Activated CD8-positive, alpha-beta T cell treated with anti-CD3 and anti-CD28 coated beads, Interleukin-2, amount 10 ng/mL, durations not matched to agents 7 days and 5 days (primary cell): ENCODE data around the gene SYNPR. TPM values are rescaled to one million over a fixed set of nuclear protein-coding genes. Genes with fewer than 3 reads are reported as not detected.

ENCODE experiments used
- ATAC-seq: fragments of 150-1000 bp; cut with Tn5 transposase; one replicate; pipeline ENCODE4 v1.10.0; 2021; ENCODE audit warnings: moderate library complexity
- CTCF ChIA-PET: fragments of 350-600 bp; sonication (Branson Sonifier 250); formaldehyde crosslinking; loops from one replicate; lab custom pipeline; 2021; ENCODE audit warnings: antibody characterized with exemption; lab: Charles Lee
- POLR2A ChIA-PET: fragments of 350-600 bp; sonication (Branson Sonifier 250); formaldehyde crosslinking; loops from one replicate; lab custom pipeline; 2021; ENCODE audit warnings: antibody characterized with exemption; lab: Charles Lee
- DNase-seq: peaks from one replicate; pipeline ENCODE4 v3.0.0-alpha.2; 2020
- H3K27ac Mint-ChIP-seq: one replicate; pipeline ENCODE4 v1.8.0; 2021; ENCODE audit warnings: mild to moderate bottlenecking, mixed read lengths
- H3K27me3 Mint-ChIP-seq: one replicate; pipeline ENCODE4 v1.8.0; 2021; ENCODE audit warnings: low read depth, mixed read lengths
- H3K36me3 Mint-ChIP-seq: one replicate; pipeline ENCODE4 v1.8.0; 2021; ENCODE audit warnings: low read depth, mixed read lengths
- H3K4me1 Mint-ChIP-seq: one replicate; pipeline ENCODE4 v1.8.0; 2021; ENCODE audit warnings: low read depth, mixed read lengths
- H3K4me3 Mint-ChIP-seq: one replicate; pipeline ENCODE4 v1.8.0; 2021; ENCODE audit warnings: mild to moderate bottlenecking, mixed read lengths
- H3K9me3 Mint-ChIP-seq: one replicate; pipeline ENCODE4 v1.8.0; 2022; ENCODE audit warnings: mixed read lengths; ENCODE audit not compliant: insufficient read depth
- total RNA-seq, 2 experiments: library from RNA; stranded (reverse); gene quantifications; one replicate each; pipeline ENCODE4 v1.2.3, GENCODE V29; 2021

The SYNPR gene
- total RNA-seq, 2 experiments from 2014 or later = not detected

- no peaks in the 10 kb centered on the region for H3K27me3 Mint-ChIP-seq
- no peak for DNase-seq
- no peak overlapping the region for H3K4me3 Mint-ChIP-seq
- ChIA-PET CTCF (no interaction called here), POLR2A (no interaction called here)
- no peak overlapping the region for H3K27ac Mint-ChIP-seq
- no peaks in the 10 kb centered on the region for H3K9me3 Mint-ChIP-seq
- H3K4me1 Mint-ChIP-seq = no peaks in the 10 kb centered on the region
- no peak for ATAC-seq
- no peaks in the 10 kb centered on the region for H3K36me3 Mint-ChIP-seq
Observed at GRCh38 chr3:63521657-63522056, 243.5 kb downstream of the SYNPR start.

GRCh38 chr3:63523100-63523499, 245.0 kb downstream of the SYNPR start:
- H3K4me3 Mint-ChIP-seq = no peak overlapping the region
- ATAC-seq (no peak), DNase-seq (no peak)
- no peaks in the 10 kb centered on the region for H3K9me3 Mint-ChIP-seq
- no peaks in the 10 kb centered on the region for H3K4me1 Mint-ChIP-seq
- no peaks in the 10 kb centered on the region for H3K27me3 Mint-ChIP-seq
- ChIA-PET POLR2A (no interaction called here), CTCF (no interaction called here)
- H3K27ac Mint-ChIP-seq = no peak overlapping the region
- no peaks in the 10 kb centered on the region for H3K36me3 Mint-ChIP-seq

DNA sequence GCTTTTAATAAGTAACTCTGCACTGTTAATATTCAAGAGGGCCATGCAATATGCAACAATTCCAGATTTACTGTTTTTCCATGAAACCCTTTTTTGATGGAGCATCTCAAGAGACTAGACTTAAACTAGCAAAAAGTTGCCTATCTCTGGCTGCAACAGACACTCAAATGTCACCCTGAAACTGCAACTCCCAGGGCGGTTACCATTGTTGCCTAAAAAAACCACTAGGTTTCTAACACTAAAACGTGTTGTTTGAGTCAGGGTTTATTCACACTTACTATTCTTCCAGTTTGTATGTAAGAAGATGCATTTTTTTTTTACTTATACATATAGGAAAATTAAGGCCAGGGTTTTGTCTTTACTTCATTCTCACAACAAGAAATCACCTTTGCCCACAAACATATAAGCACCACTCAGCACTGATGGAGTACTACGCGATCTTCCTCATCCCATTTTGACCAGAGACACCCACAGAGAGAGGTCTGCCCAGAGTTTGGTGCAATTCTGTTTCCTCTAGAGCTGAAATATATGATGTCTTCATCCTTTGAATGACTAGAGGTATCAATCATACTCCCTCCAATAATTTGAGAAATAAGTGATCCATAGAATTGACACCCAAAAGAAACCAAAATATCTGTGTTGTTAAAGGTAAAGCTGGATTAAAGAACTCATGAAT, 250.4 kb downstream of the SYNPR start:
- Mint-ChIP-seq H3K36me3 (no peaks in the 10 kb centered on the region), H3K27ac (no peak overlapping the region), H3K4me3 (no peak overlapping the region), H3K27me3 (no peaks in the 10 kb centered on the region), H3K4me1 (no peaks in the 10 kb centered on the region), H3K9me3 (no peaks in the 10 kb centered on the region)
- ATAC-seq (no peak), DNase-seq (no peak)
- ChIA-PET CTCF (no interaction called here), POLR2A (no interaction called here)

- ChIA-PET CTCF (no interaction called here), POLR2A (no interaction called here)
- no peaks in the 10 kb centered on the region for H3K36me3 Mint-ChIP-seq
- H3K27me3 Mint-ChIP-seq = no peaks in the 10 kb centered on the region
- H3K4me3 Mint-ChIP-seq = no peak overlapping the region
- ATAC-seq (no peak), DNase-seq (no peak)
- no peaks in the 10 kb centered on the region for H3K9me3 Mint-ChIP-seq
- H3K4me1 Mint-ChIP-seq = no peaks in the 10 kb centered on the region
- no peak overlapping the region for H3K27ac Mint-ChIP-seq
Observed at GRCh38 chr3:63532521-63532920, 254.4 kb downstream of the SYNPR start.

DNA sequence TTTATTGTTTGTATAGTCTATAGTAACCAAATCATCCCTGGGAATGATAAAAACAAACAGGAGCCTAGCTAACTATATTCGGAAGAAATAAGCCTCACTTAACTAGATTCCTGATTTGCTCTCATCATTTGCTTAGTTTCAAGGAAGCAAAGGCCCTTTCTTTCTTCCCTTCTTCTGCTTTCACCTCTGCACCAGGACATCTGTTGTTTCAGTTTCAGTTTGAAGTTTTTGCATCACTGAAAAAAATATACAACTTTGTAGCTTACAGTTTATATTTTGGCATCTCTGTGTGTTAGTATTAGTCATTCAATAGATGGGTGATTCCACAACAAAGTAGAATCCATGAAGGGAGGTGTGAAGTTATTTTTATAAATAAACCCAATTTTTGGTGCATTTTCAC, 260.8 kb downstream of the SYNPR start:
- POLR2A ChIA-PET = no interaction called here

GRCh38 chr3:63555767-63556166, 277.7 kb downstream of the SYNPR start:
- H3K4me1 Mint-ChIP-seq = no peaks in the 10 kb centered on the region

More for the DNA sequence above, 260.8 kb downstream of the SYNPR start:
- no peak for DNase-seq
- Mint-ChIP-seq H3K27ac (no peak overlapping the region), H3K9me3 (no peaks in the 10 kb centered on the region), H3K4me3 (no peak overlapping the region), H3K27me3 (no peaks in the 10 kb centered on the region), H3K36me3 (no peaks in the 10 kb centered on the region), H3K4me1 (no peaks in the 10 kb centered on the region)
- no peak for ATAC-seq
- CTCF ChIA-PET = no interaction called here

DNA sequence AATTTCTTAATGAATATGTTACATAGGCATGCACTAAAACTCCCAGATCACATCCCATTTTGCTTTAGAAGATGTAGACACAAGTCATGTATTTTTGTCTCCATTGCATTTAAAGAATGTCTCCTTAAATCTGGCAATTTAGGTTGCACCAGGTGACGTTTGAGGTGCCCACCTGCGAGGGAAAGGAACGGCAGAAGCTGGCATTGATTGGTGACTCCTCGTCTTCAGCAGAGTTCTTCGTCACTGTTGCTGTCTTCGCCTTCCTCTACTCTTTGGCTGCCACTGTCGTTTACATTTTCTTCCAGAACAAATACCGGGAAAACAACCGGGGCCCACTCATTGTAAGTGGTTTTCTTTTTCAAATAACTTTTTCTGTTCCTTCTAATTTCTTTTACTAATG, 278.3 kb downstream of the SYNPR start:
- DNase-seq (no peak), ATAC-seq (no peak)
- no peaks in the 10 kb centered on the region for H3K9me3 Mint-ChIP-seq
- H3K4me3 Mint-ChIP-seq = no peak overlapping the region
- H3K27ac Mint-ChIP-seq = no peak overlapping the region
- H3K4me1 Mint-ChIP-seq = no peaks in the 10 kb centered on the region
- ChIA-PET POLR2A (no interaction called here), CTCF (no interaction called here)
- no peaks in the 10 kb centered on the region for H3K27me3 Mint-ChIP-seq
- no peaks in the 10 kb centered on the region for H3K36me3 Mint-ChIP-seq

More at GRCh38 chr3:63555767-63556166, 277.7 kb downstream of the SYNPR start:
- POLR2A ChIA-PET = no interaction called here
- Mint-ChIP-seq H3K36me3 (no peaks in the 10 kb centered on the region), H3K4me3 (no peak overlapping the region), H3K27ac (no peak overlapping the region), H3K9me3 (no peaks in the 10 kb centered on the region), H3K27me3 (no peaks in the 10 kb centered on the region)
- CTCF ChIA-PET = no interaction called here
- DNase-seq (no peak), ATAC-seq (no peak)

DNA sequence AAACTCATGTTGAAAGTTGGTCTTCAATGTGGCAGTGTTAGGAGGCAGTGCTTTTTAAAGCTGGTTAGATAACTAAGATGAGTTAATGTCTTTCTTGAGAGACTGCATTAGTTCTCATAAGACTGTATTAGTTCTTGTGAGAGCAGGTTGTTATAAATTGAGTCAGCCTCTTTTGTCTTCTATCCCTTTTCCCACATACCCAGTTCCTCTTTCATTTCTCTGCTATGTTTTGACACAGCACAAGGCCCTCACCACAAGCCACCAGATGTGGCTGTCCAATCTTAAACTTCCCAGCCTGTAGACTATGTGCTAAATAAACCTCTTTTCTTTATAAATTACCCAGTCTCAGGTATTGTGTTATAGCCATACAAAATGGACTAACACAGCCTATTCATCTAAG, 279.8 kb downstream of the SYNPR start:
- no peaks in the 10 kb centered on the region for H3K27me3 Mint-ChIP-seq
- no peaks in the 10 kb centered on the region for H3K4me1 Mint-ChIP-seq
- H3K4me3 Mint-ChIP-seq = no peak overlapping the region
- DNase-seq (no peak), ATAC-seq (no peak)
- POLR2A ChIA-PET = no interaction called here
- no peaks in the 10 kb centered on the region for H3K9me3 Mint-ChIP-seq
- H3K27ac Mint-ChIP-seq = no peak overlapping the region
- no peaks in the 10 kb centered on the region for H3K36me3 Mint-ChIP-seq
- CTCF ChIA-PET = no interaction called here

DNA sequence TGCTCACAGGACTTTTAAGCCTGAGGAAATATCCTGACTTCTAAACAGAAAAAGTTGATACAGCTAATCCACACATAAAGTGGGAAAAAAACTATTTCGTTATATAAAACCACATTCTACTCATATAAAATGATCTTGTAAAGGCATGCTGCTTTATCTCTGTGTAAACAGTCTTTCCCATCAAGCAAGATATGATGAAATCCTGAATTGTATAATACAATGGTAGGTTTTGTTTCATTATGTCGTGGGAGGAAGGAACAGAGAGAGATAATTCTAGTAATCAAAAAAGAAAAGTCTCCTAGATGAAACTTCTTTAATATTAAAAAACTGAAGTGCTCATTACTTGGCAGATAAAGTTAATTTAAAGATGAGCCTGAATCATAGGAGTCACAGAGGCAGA, 281.8 kb downstream of the SYNPR start:
- H3K36me3 Mint-ChIP-seq = no peaks in the 10 kb centered on the region
- ChIA-PET CTCF (no interaction called here), POLR2A (no interaction called here)
- no peak overlapping the region for H3K27ac Mint-ChIP-seq
- no peak overlapping the region for H3K4me3 Mint-ChIP-seq
- no peak for ATAC-seq
- DNase-seq = no peak
- H3K4me1 Mint-ChIP-seq = no peaks in the 10 kb centered on the region
- no peaks in the 10 kb centered on the region for H3K9me3 Mint-ChIP-seq
- H3K27me3 Mint-ChIP-seq = no peaks in the 10 kb centered on the region

DNA sequence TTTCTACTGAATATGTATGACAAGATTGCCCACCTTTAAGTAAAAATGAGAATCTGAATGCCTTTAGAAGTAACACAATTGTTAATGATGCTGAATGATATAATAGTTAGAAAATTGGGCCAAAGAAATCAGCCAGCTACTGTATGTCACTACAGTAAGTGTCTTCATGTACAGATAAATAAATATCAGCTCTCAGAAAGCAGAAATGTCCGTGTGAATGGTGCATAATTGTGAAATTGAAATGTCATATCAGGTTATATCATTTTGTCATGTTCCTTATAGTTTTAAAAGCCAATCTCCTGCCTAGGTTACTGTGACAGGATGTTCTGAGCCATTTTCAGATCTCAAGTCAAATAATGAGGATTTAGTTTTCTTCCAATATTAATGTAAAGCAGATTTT, 283.8 kb downstream of the SYNPR start:
- Mint-ChIP-seq H3K36me3 (no peaks in the 10 kb centered on the region), H3K4me3 (no peak overlapping the region)

GRCh38 chr3:63562323-63562722, 284.2 kb downstream of the SYNPR start:
- CTCF ChIA-PET = no interaction called here
- no peaks in the 10 kb centered on the region for H3K4me1 Mint-ChIP-seq
- H3K27ac Mint-ChIP-seq = no peak overlapping the region
- DNase-seq (no peak), ATAC-seq (no peak)
- no peaks in the 10 kb centered on the region for H3K36me3 Mint-ChIP-seq
- H3K27me3 Mint-ChIP-seq = no peaks in the 10 kb centered on the region
- POLR2A ChIA-PET = no interaction called here
- H3K9me3 Mint-ChIP-seq = no peaks in the 10 kb centered on the region
- H3K4me3 Mint-ChIP-seq = no peak overlapping the region

More for the DNA sequence above, 283.8 kb downstream of the SYNPR start:
- CTCF ChIA-PET = no interaction called here
- H3K4me1 Mint-ChIP-seq = no peaks in the 10 kb centered on the region
- ATAC-seq = no peak
- H3K27me3 Mint-ChIP-seq = no peaks in the 10 kb centered on the region
- no peak for DNase-seq
- H3K27ac Mint-ChIP-seq = no peak overlapping the region
- no peaks in the 10 kb centered on the region for H3K9me3 Mint-ChIP-seq
- POLR2A ChIA-PET = no interaction called here

DNA sequence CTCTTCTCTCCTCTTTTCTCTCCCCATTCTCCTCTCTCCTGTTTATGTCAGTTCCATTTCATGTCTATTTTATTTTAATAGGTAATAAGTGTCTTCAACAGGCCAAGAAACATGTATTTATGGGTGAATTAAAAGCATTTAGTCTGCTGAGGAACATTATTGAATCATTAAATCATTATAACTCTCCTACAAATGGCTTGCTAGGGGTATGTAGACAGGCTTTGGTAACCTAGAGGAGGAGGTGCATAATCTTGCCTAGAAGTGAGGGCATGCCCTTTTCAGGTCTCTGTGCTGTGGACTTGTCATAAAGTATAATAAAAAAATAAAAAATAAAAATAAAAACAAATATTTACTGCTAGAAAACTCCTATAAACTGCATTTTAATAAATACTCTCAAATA, 285.5 kb downstream of the SYNPR start:
- POLR2A ChIA-PET = no interaction called here
- no peak for ATAC-seq

GRCh38 chr3:63565220-63565619, 287.1 kb downstream of the SYNPR start:
- ATAC-seq (no peak), DNase-seq (no peak)

More for the DNA sequence above, 285.5 kb downstream of the SYNPR start:
- Mint-ChIP-seq H3K27me3 (no peaks in the 10 kb centered on the region), H3K9me3 (no peaks in the 10 kb centered on the region), H3K4me3 (no peak overlapping the region), H3K4me1 (no peaks in the 10 kb centered on the region), H3K36me3 (no peaks in the 10 kb centered on the region), H3K27ac (no peak overlapping the region)
- DNase-seq = no peak
- CTCF ChIA-PET = no interaction called here

More at GRCh38 chr3:63565220-63565619, 287.1 kb downstream of the SYNPR start:
- CTCF ChIA-PET = no interaction called here
- H3K4me1 Mint-ChIP-seq = no peaks in the 10 kb centered on the region
- H3K4me3 Mint-ChIP-seq = no peak overlapping the region
- H3K9me3 Mint-ChIP-seq = no peaks in the 10 kb centered on the region
- POLR2A ChIA-PET = no interaction called here
- H3K27me3 Mint-ChIP-seq = no peaks in the 10 kb centered on the region
- no peak overlapping the region for H3K27ac Mint-ChIP-seq
- no peaks in the 10 kb centered on the region for H3K36me3 Mint-ChIP-seq
